WERI-Rb-1 (cell line): ENCODE results near the gene DNAJB6.

Experiments
- DNase-seq: peaks from one replicate; pipeline ENCODE4 v3.0.0-alpha.2; 2020
- H3K27ac ChIP-seq: fragments of 250-450 bp; sonication (Bioruptor Pico); 2 replicates; pipeline ENCODE4 v1.5.1; 2020; ENCODE audit warnings: mild to moderate bottlenecking, moderate library complexity
- H3K27me3 ChIP-seq: fragments of 250-450 bp; sonication (Bioruptor Pico); 2 replicates; pipeline ENCODE4 v1.5.1; 2021; ENCODE audit warnings: mild to moderate bottlenecking, low read depth, moderate library complexity; ENCODE audit not compliant: insufficient read depth, severe bottlenecking
- H3K36me3 ChIP-seq: fragments of 250-450 bp; sonication (Bioruptor Pico); 2 replicates; pipeline ENCODE4 v1.5.1; 2020; ENCODE audit warnings: mild to moderate bottlenecking, moderate library complexity
- H3K4me3 ChIP-seq: 2 replicates; pipeline ENCODE4 v1.5.1; 2011; ENCODE audit warnings: low read depth, mild to moderate bottlenecking, control low read depth, low read length
- H3K9me3 ChIP-seq: fragments of 250-450 bp; sonication (Bioruptor Pico); 2 replicates; pipeline ENCODE4 v1.5.1; 2021; ENCODE audit warnings: mild to moderate bottlenecking, moderate library complexity; ENCODE audit not compliant: severe bottlenecking
- CTCF ChIP-seq: IDR thresholded peaks from 2 replicates; pipeline ENCODE4 v1.5.1; 2011; ENCODE audit warnings: low read depth, mild to moderate bottlenecking, control low read depth, inconsistent platforms, low read length

The DNAJB6 gene

GRCh38 chr7:157460721-157461120, 123.9 kb downstream of the DNAJB6 start:
- H3K36me3 ChIP-seq: no peaks in the 10 kb centered on the region
- H3K9me3 ChIP-seq: no peaks in the 10 kb centered on the region
- H3K27ac ChIP-seq: no peak overlapping the region
- no peak for DNase-seq
- TF ChIP-seq CTCF: no peak
- no peak overlapping the region for H3K4me3 ChIP-seq
- H3K27me3 ChIP-seq: no peaks in the 10 kb centered on the region

DNA sequence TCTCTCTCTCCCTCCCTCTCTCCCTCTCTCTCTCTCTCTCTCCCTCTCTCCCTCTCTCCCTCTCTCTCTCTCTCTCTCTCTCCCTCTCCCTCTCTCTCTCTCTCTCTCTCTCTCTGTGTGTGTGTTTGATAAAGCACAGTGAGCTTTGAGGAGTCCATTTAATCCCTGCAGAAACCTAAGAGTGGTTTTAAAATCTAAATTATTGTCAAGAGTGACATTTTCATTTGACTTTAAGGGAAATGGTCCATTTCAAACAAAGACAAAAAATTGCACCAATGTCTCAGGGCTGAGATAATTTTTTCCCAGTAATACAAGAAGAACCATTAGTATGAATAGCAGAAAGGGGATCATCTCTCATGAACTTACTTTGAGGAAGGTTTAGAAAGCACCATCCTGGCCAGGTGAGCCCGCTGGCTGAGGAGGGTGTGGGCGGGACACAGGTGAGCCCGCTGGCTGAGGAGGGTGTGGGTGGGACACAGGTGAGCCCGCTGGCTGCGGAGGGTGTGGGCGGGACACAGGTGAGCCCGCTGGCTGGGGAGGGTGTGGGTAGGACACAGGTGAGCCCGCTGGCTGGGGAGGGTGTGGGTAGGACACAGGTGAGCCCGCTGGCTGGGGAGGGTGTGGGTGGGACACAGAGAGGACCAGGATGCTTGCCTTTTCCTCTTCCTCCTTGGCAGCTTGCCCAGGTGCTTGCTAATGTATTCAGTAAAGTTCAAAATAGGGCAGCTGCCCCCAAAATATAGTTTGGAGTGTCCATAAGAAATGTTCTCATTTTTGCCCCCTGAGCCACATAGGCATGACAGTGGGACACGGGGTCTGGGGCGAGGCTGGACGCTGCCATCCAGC, 125.0 kb downstream of the DNAJB6 start:
- H3K27me3 ChIP-seq: no peaks in the 10 kb centered on the region
- H3K9me3 ChIP-seq: no peaks in the 10 kb centered on the region
- H3K36me3 ChIP-seq: no peaks in the 10 kb centered on the region
- no peak overlapping the region for H3K27ac ChIP-seq
- TF ChIP-seq CTCF: no peak
- DNase-seq: no peak
- no peak overlapping the region for H3K4me3 ChIP-seq

GRCh38 chr7:157462419-157462771, 125.6 kb downstream of the DNAJB6 start:
- H3K9me3 ChIP-seq: no peaks in the 10 kb centered on the region
- no peak for DNase-seq
- H3K4me3 ChIP-seq: no peak overlapping the region
- H3K36me3 ChIP-seq: no peaks in the 10 kb centered on the region
- TF ChIP-seq CTCF: no peak
- H3K27me3 ChIP-seq: no peaks in the 10 kb centered on the region
- no peak overlapping the region for H3K27ac ChIP-seq

DNA sequence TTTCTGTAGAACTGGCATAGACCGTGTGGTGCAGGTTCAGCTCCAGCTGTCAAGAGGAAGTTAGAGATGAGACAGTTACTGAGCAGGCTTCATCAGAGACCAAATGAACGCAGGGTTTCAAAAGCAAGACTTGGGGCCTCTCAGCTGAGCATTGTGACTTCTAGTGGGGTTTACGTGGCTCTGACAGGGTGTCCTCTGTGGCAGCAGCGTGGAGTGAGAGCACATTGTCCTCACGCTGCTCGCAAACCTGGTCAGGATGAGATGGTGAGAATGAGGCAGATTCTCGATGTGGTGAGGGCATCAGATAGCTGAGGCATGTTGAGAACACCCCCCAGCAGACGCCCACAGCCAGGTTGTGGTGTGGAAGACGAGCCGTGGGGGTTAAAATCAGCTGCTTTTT, 126.0 kb downstream of the DNAJB6 start:
- TF ChIP-seq CTCF: no peak
- Histone ChIP-seq H3K4me3 (no peak overlapping the region), H3K27ac (no peak overlapping the region), H3K36me3 (no peaks in the 10 kb centered on the region), H3K9me3 (no peaks in the 10 kb centered on the region), H3K27me3 (no peaks in the 10 kb centered on the region)
- DNase-seq: no peak

- Histone ChIP-seq H3K9me3 (no peaks in the 10 kb centered on the region), H3K36me3 (no peaks in the 10 kb centered on the region), H3K4me3 (no peak overlapping the region), H3K27ac (no peak overlapping the region), H3K27me3 (no peaks in the 10 kb centered on the region)
- no peak for TF ChIP-seq CTCF
- no peak for DNase-seq
Observed at GRCh38 chr7:157463245-157463644, 126.4 kb downstream of the DNAJB6 start.
